ENCODE results near the gene LCK.

Gene LCK

GRCh38 chr1:32221980-32222755 is 28.9 kb upstream of the LCK start, which contains the start of the genes EIF3I and TMEM234:
Gene EIF3I (plus strand): TSS chr1:32222407. CDS start chr1:32222442, 35 bp downstream.
Gene TMEM234 (minus strand): TSS chr1:32222353. CDS start chr1:32222322, 31 bp downstream.
- H3K9me3 ChIP-seq (ENCODE audit: control insufficient read depth in 1 of 2, low read length in 2 of 2): no peaks in the 10 kb centered on the region
- H3K36me3 ChIP-seq (ENCODE audit: control insufficient read depth in 1 of 2, insufficient read depth in 2 of 2, low read length in 2 of 2): peaks cover 18 to 28% of the 10 kb centered on the region in 2 donors
- peaks cover 16 to 27% of the 10 kb centered on the region in 2 donors for H3K4me1 ChIP-seq (ENCODE audit: control insufficient read depth in 1 of 2, insufficient read depth in 2 of 2, low read length in 2 of 2)
- peak within 1 kb of the TSS; percentile 100 for H3K27ac ChIP-seq (ENCODE audit: low read length)
- H3K4me3 ChIP-seq (ENCODE audit: low read depth in 1 of 2, low read length in 2 of 2): peak within 1 kb of the TSS; percentile 68 to 98
- no peaks in the 10 kb centered on the region for H3K27me3 ChIP-seq (ENCODE audit: low read depth, low read length)

- Histone ChIP-seq H3K27me3 (ENCODE audit: low read depth, low read length) (no peaks in the 10 kb centered on the region), H3K9me3 (ENCODE audit: control insufficient read depth in 1 of 2, low read length in 2 of 2) (no peaks in the 10 kb centered on the region), H3K4me3 (ENCODE audit: low read depth in 1 of 2, low read length in 2 of 2) (peak overlapping the region; percentile 21 to 68), H3K27ac (ENCODE audit: low read length) (no peak overlapping the region), H3K4me1 (ENCODE audit: control insufficient read depth in 1 of 2, insufficient read depth in 2 of 2, low read length in 2 of 2) (peaks cover 16 to 27% of the 10 kb centered on the region in 2 donors), H3K36me3 (ENCODE audit: control insufficient read depth in 1 of 2, insufficient read depth in 2 of 2, low read length in 2 of 2) (peaks cover 28 to 30% of the 10 kb centered on the region in 2 donors)
These were observed 27.4 kb upstream of the LCK start for GRCh38 chr1:32223683-32224082.

GRCh38 chr1:32224285-32224684 is 26.8 kb upstream of the LCK start:
- H3K36me3 ChIP-seq (ENCODE audit: control insufficient read depth in 1 of 2, insufficient read depth in 2 of 2, low read length in 2 of 2): peaks cover 34% of the 10 kb centered on the region in 2 donors
- no peaks in the 10 kb centered on the region for H3K27me3 ChIP-seq (ENCODE audit: low read depth, low read length)
- no peak overlapping the region for H3K4me3 ChIP-seq (ENCODE audit: low read depth in 1 of 2, low read length in 2 of 2)
- peaks cover 16 to 27% of the 10 kb centered on the region in 2 donors for H3K4me1 ChIP-seq (ENCODE audit: control insufficient read depth in 1 of 2, insufficient read depth in 2 of 2, low read length in 2 of 2)
- no peak overlapping the region for H3K27ac ChIP-seq (ENCODE audit: low read length)
- H3K9me3 ChIP-seq (ENCODE audit: control insufficient read depth in 1 of 2, low read length in 2 of 2): no peaks in the 10 kb centered on the region

GRCh38 chr1:32228771-32229170 is 22.3 kb upstream of the LCK start:
- Histone ChIP-seq H3K36me3 (ENCODE audit: control insufficient read depth in 1 of 2, insufficient read depth in 2 of 2, low read length in 2 of 2) (peaks cover 43 to 62% of the 10 kb centered on the region in 2 donors), H3K4me3 (ENCODE audit: low read depth in 1 of 2, low read length in 2 of 2) (no peak overlapping the region), H3K4me1 (ENCODE audit: control insufficient read depth in 1 of 2, insufficient read depth in 2 of 2, low read length in 2 of 2) (peaks cover 4 to 6% of the 10 kb centered on the region in 2 donors), H3K9me3 (ENCODE audit: control insufficient read depth in 1 of 2, low read length in 2 of 2) (no peaks in the 10 kb centered on the region), H3K27me3 (ENCODE audit: low read depth, low read length) (no peaks in the 10 kb centered on the region), H3K27ac (ENCODE audit: low read length) (no peak overlapping the region)

- H3K4me1 ChIP-seq (ENCODE audit: control insufficient read depth in 1 of 2, insufficient read depth in 2 of 2, low read length in 2 of 2): no peaks in the 10 kb centered on the region
- H3K9me3 ChIP-seq (ENCODE audit: control insufficient read depth in 1 of 2, low read length in 2 of 2): no peaks in the 10 kb centered on the region
- H3K27ac ChIP-seq (ENCODE audit: low read length): no peak overlapping the region
- peaks cover 27 to 58% of the 10 kb centered on the region in 2 donors for H3K36me3 ChIP-seq (ENCODE audit: control insufficient read depth in 1 of 2, insufficient read depth in 2 of 2, low read length in 2 of 2)
- no peaks in the 10 kb centered on the region for H3K27me3 ChIP-seq (ENCODE audit: low read depth, low read length)
- H3K4me3 ChIP-seq (ENCODE audit: low read depth in 1 of 2, low read length in 2 of 2): no peak overlapping the region
These were observed 19.1 kb upstream of the LCK start for GRCh38 chr1:32231843-32232432.

GRCh38 chr1:32232558-32233304 is 18.3 kb upstream of the LCK start:
- Histone ChIP-seq H3K27me3 (ENCODE audit: low read depth, low read length) (no peaks in the 10 kb centered on the region), H3K9me3 (ENCODE audit: control insufficient read depth in 1 of 2, low read length in 2 of 2) (no peaks in the 10 kb centered on the region), H3K27ac (ENCODE audit: low read length) (no peak overlapping the region), H3K4me3 (ENCODE audit: low read depth in 1 of 2, low read length in 2 of 2) (no peak overlapping the region), H3K36me3 (ENCODE audit: control insufficient read depth in 1 of 2, insufficient read depth in 2 of 2, low read length in 2 of 2) (peaks cover 25 to 52% of the 10 kb centered on the region in 2 donors), H3K4me1 (ENCODE audit: control insufficient read depth in 1 of 2, insufficient read depth in 2 of 2, low read length in 2 of 2) (no peaks in the 10 kb centered on the region)

GRCh38 chr1:32234792-32235191 is 16.3 kb upstream of the LCK start:
- Histone ChIP-seq H3K9me3 (ENCODE audit: control insufficient read depth in 1 of 2, low read length in 2 of 2) (no peaks in the 10 kb centered on the region), H3K27me3 (ENCODE audit: low read depth, low read length) (no peaks in the 10 kb centered on the region), H3K4me3 (ENCODE audit: low read depth in 1 of 2, low read length in 2 of 2) (no peak overlapping the region), H3K36me3 (ENCODE audit: control insufficient read depth in 1 of 2, insufficient read depth in 2 of 2, low read length in 2 of 2) (peaks cover 13 to 33% of the 10 kb centered on the region in 2 donors), H3K27ac (ENCODE audit: low read length) (no peak overlapping the region), H3K4me1 (ENCODE audit: control insufficient read depth in 1 of 2, insufficient read depth in 2 of 2, low read length in 2 of 2) (peaks cover 0 to under 1% of the 10 kb centered on the region in 2 donors)

GRCh38 chr1:32239337-32239736 is 11.7 kb upstream of the LCK start:
- H3K27me3 ChIP-seq (ENCODE audit: low read depth, low read length): no peaks in the 10 kb centered on the region
- H3K9me3 ChIP-seq (ENCODE audit: control insufficient read depth in 1 of 2, low read length in 2 of 2): no peaks in the 10 kb centered on the region
- no peaks in the 10 kb centered on the region for H3K36me3 ChIP-seq (ENCODE audit: control insufficient read depth in 1 of 2, insufficient read depth in 2 of 2, low read length in 2 of 2)
- peaks cover 0 to 19% of the 10 kb centered on the region in 2 donors for H3K4me1 ChIP-seq (ENCODE audit: control insufficient read depth in 1 of 2, insufficient read depth in 2 of 2, low read length in 2 of 2)
- H3K27ac ChIP-seq (ENCODE audit: low read length): no peak overlapping the region
- no peak overlapping the region for H3K4me3 ChIP-seq (ENCODE audit: low read depth in 1 of 2, low read length in 2 of 2)

GRCh38 chr1:32239790-32240139 is 11.3 kb upstream of the LCK start:
- Histone ChIP-seq H3K36me3 (ENCODE audit: control insufficient read depth in 1 of 2, insufficient read depth in 2 of 2, low read length in 2 of 2) (no peaks in the 10 kb centered on the region), H3K4me3 (ENCODE audit: low read depth in 1 of 2, low read length in 2 of 2) (peak overlapping the region; percentile 75 to 80), H3K27ac (ENCODE audit: low read length) (no peak overlapping the region), H3K4me1 (ENCODE audit: control insufficient read depth in 1 of 2, insufficient read depth in 2 of 2, low read length in 2 of 2) (peaks cover 0 to 19% of the 10 kb centered on the region in 2 donors), H3K9me3 (ENCODE audit: control insufficient read depth in 1 of 2, low read length in 2 of 2) (no peaks in the 10 kb centered on the region), H3K27me3 (ENCODE audit: low read depth, low read length) (no peaks in the 10 kb centered on the region)

- H3K9me3 ChIP-seq (ENCODE audit: control insufficient read depth in 1 of 2, low read length in 2 of 2): no peaks in the 10 kb centered on the region
- H3K4me1 ChIP-seq (ENCODE audit: control insufficient read depth in 1 of 2, insufficient read depth in 2 of 2, low read length in 2 of 2): peaks cover 0 to 19% of the 10 kb centered on the region in 2 donors
- no peak overlapping the region for H3K27ac ChIP-seq (ENCODE audit: low read length)
- H3K4me3 ChIP-seq (ENCODE audit: low read depth in 1 of 2, low read length in 2 of 2): peak overlapping the region; percentile 75 to 80
- H3K27me3 ChIP-seq (ENCODE audit: low read depth, low read length): no peaks in the 10 kb centered on the region
- no peaks in the 10 kb centered on the region for H3K36me3 ChIP-seq (ENCODE audit: control insufficient read depth in 1 of 2, insufficient read depth in 2 of 2, low read length in 2 of 2)
These were observed 10.7 kb upstream of the LCK start for GRCh38 chr1:32240140-32240951.
